Stomach (tissue), 9 donors: ENCODE results near the gene FUT8. TPM values are rescaled to one million over a fixed set of nuclear protein-coding genes. Genes with fewer than 3 reads are reported as not detected.
"Not testable (repeated sequence)": the region's sequence is repeated elsewhere in the genome, so short reads cannot be mapped to it uniquely, and the experiment has no call there.

ENCODE experiments used
- DNase-seq, 2 donors: peaks; one replicate each; pipeline versions ENCODE4 v3.0.0 to v3.0.0-alpha.2; 2013 to 2019
- H3K27ac ChIP-seq, 5 donors: fragments of 200-600 bp in 4 of 5; sonication (generic) in 4 of 5; one replicate each; pipeline ENCODE4 v1.5.1; 2013 to 2019; ENCODE audit warnings: mild to moderate bottlenecking in 1 of 5, moderate library complexity in 1 of 5
- H3K27me3 ChIP-seq, 3 donors: fragments of 200-600 bp; sonication (generic); one replicate each; pipeline ENCODE4 v1.5.1; 2017 to 2019; ENCODE audit warnings: mixed run types in 1 of 3
- H3K36me3 ChIP-seq, 4 donors: fragments of 200-600 bp; sonication (generic); 1 replicate in 3 of 4; 2 replicates in 1 of 4; pipeline ENCODE4 v1.5.1; 2016 to 2019
- H3K4me1 ChIP-seq, 4 donors: fragments of 200-600 bp; sonication (generic); one replicate each; pipeline ENCODE4 v1.5.1; 2016 to 2019
- H3K4me3 ChIP-seq, 4 donors: fragments of 200-600 bp; sonication (generic) in 3 of 4; one replicate each; pipeline ENCODE4 v1.5.1; 2016 to 2019; ENCODE audit warnings: mild to moderate bottlenecking in 1 of 4
- H3K9me3 ChIP-seq, 4 donors: fragments of 200-600 bp; sonication (generic); one replicate each; pipeline ENCODE4 v1.5.1; 2016 to 2019
- CTCF ChIP-seq, 7 experiments: fragments of 450-650 bp in 4 of 7; fragments of 200-600 bp in 3 of 7; sonication (generic) in 3 of 7; IDR thresholded peaks; one replicate each; pipeline ENCODE4 v1.5.1; 2016 to 2019; ENCODE audit warnings: antibody characterized with exemption in 7 of 7, control low read depth in 2 of 7, mild to moderate bottlenecking in 1 of 7
- EP300 ChIP-seq: sonication (generic); formaldehyde crosslinking; IDR thresholded peaks from one replicate; pipeline ENCODE4 v1.6.1; 2017; ENCODE audit warnings: antibody characterized with exemption
- POLR2A ChIP-seq, 4 donors: fragments of 450-650 bp; IDR thresholded peaks; one replicate each; pipeline ENCODE4 v1.6.1; 2016; ENCODE audit warnings: antibody characterized with exemption in 4 of 4, control low read depth in 2 of 4, mild to moderate bottlenecking in 1 of 4, moderate library complexity in 1 of 4
- POLR2AphosphoS5 ChIP-seq, 3 donors: sonication (generic); formaldehyde crosslinking; IDR thresholded peaks; one replicate each; pipeline ENCODE4 v1.6.1; 2016; ENCODE audit warnings: antibody characterized with exemption in 3 of 3
- WGBS, 5 donors: extraction: QIAGEN DNeasy Blood & Tissue Kit in 3 of 5; methylation state at CpG; one replicate each; pipeline versions ENCODE4 v1.1.5 to v1.1.7; 2013 to 2018; 5-methylcytosine and 5-hydroxymethylcytosine counted together
- intact Hi-C: fragments of 100-400 bp; cut with DNase I; formaldehyde crosslinking; loops from one replicate; pipeline ENCODE4 v1.15.1; 2023; ENCODE audit warnings: low total_unique reads
- polyA plus RNA-seq, 3 donors: library from polyadenylated mRNA; stranded (reverse); fragments of 200-250 nt; gene quantifications; one replicate each; pipeline ENCODE4 v1.2.3, GENCODE V29; 2013
- total RNA-seq, 5 donors: library from RNA; depleted of rRNA; stranded (reverse); fragments of >200 nt; gene quantifications; one replicate each; pipeline versions ENCODE4 v1.1.0 to v1.2.3, GENCODE V29; 2014 to 2016
- donor health status: healthy with polysubstance abuse.
- donor health status: Bipolar disorder and iron deficiency.
- donor health status: healthy.

The FUT8 gene
- total and polyA plus RNA-seq, 8 donors: 17.4 to 175 (median 36.7) TPM

GRCh38 chr14:65461730-65462129 lies 49.2 kb downstream of the FUT8 start:
- H3K27me3 ChIP-seq: no peaks in the 10 kb centered on the region
- no peak overlapping the region for H3K4me3 ChIP-seq
- H3K9me3 ChIP-seq: no peaks in the 10 kb centered on the region
- intact Hi-C loops: no loop called here
- TF ChIP-seq POLR2AphosphoS5 (IDR thresholded peaks at IDR 0.05): no peak
- TF ChIP-seq POLR2A (IDR thresholded peaks at IDR 0.05): no peak
- no peak for TF ChIP-seq CTCF (IDR thresholded peaks at IDR 0.05)
- TF ChIP-seq EP300: no peak
- H3K27ac ChIP-seq: peak overlapping the region in 1 of 5 donors; percentile 1
- WGBS, 5 donors: 71 to 88% (median 79%) methylated on average over 2 of the region's 2 CpGs
- H3K4me1 ChIP-seq: peaks cover 0 to 15% (median 7%) of the 10 kb centered on the region in 4 donors
- no peak for DNase-seq
- H3K36me3 ChIP-seq: peaks cover 0 to 42% (median 22%) of the 10 kb centered on the region in 4 donors

GRCh38 chr14:65462411-65462810 lies 49.9 kb downstream of the FUT8 start:
- peaks cover 0 to 38% (median 16%) of the 10 kb centered on the region in 4 donors for H3K36me3 ChIP-seq
- no peak overlapping the region for H3K27ac ChIP-seq
- intact Hi-C loops: no loop called here
- no peak overlapping the region for H3K4me3 ChIP-seq
- TF ChIP-seq POLR2A (IDR thresholded peaks at IDR 0.05): no peak
- 58 to 75% (median 63%) methylated on average over 3 of the region's 3 CpGs for WGBS, 5 donors
- peaks cover 0 to 15% (median 7%) of the 10 kb centered on the region in 4 donors for H3K4me1 ChIP-seq
- no peak for DNase-seq
- no peaks in the 10 kb centered on the region for H3K9me3 ChIP-seq
- no peaks in the 10 kb centered on the region for H3K27me3 ChIP-seq

- Histone ChIP-seq H3K36me3 (peaks cover 0 to 30% (median 5%) of the 10 kb centered on the region in 4 donors), H3K27ac (no peak overlapping the region), H3K4me3 (no peak overlapping the region), H3K4me1 (peaks cover 0 to 34% (median 22%) of the 10 kb centered on the region in 4 donors), H3K9me3 (no peaks in the 10 kb centered on the region), H3K27me3 (no peaks in the 10 kb centered on the region)
- intact Hi-C loops: no loop called here
- TF ChIP-seq POLR2AphosphoS5 (IDR thresholded peaks at IDR 0.05) (no peak), EP300 (no peak), POLR2A (IDR thresholded peaks at IDR 0.05) (no peak), CTCF (IDR thresholded peaks at IDR 0.05) (no peak)
- WGBS, 5 donors: 94 to 100% (median 99%) methylated on average over 1 of the region's 1 CpG
- no peak for DNase-seq
These were observed 53.1 kb downstream of the FUT8 start for GRCh38 chr14:65465584-65465983.

- H3K27ac ChIP-seq, H3K4me3 ChIP-seq, H3K9me3 ChIP-seq, DNase-seq, intact Hi-C loops, H3K27me3 ChIP-seq: not testable (repeated sequence)
- peaks cover 0 to 40% (median 24%) of the 10 kb centered on the region in 4 donors for H3K4me1 ChIP-seq
- peaks cover 0 to 17% (median 2%) of the 10 kb centered on the region in 4 donors for H3K36me3 ChIP-seq
- peak in 1 of 3 donors; percentile 32 for TF ChIP-seq POLR2AphosphoS5 (IDR thresholded peaks at IDR 0.05)
- 82 to 86% (median 83%) methylated on average over 8 of the region's 8 CpGs for WGBS, 5 donors
These were observed 55.4 kb downstream of the FUT8 start for GRCh38 chr14:65467926-65468325.

- intact Hi-C loops: no loop called here
- H3K36me3 ChIP-seq: peaks cover 0 to 14% (median 2%) of the 10 kb centered on the region in 4 donors
- TF ChIP-seq POLR2AphosphoS5 (IDR thresholded peaks at IDR 0.05) (no peak), POLR2A (IDR thresholded peaks at IDR 0.05) (no peak), CTCF (IDR thresholded peaks at IDR 0.05) (no peak), EP300 (no peak)
- no peak overlapping the region for H3K4me3 ChIP-seq
- WGBS, 5 donors: 81 to 89% (median 83%) methylated on average over 5 to 11 of the region's 11 CpGs
- no peaks in the 10 kb centered on the region for H3K27me3 ChIP-seq
- no peaks in the 10 kb centered on the region for H3K9me3 ChIP-seq
- H3K27ac ChIP-seq: no peak overlapping the region
- no peak for DNase-seq
- peaks cover 0 to 40% (median 24%) of the 10 kb centered on the region in 4 donors for H3K4me1 ChIP-seq
These were observed 57.4 kb downstream of the FUT8 start for GRCh38 chr14:65469903-65470302.
